Anterior cingulate cortex (tissue), 58 donors: ENCODE results near the gene BRAT1.

Experiments used
- DNase-seq, 58 donors: peaks; one replicate each; lab custom pipeline; 2025; lab: John Stamatoyannopoulos, UW

The BRAT1 gene

DNA sequence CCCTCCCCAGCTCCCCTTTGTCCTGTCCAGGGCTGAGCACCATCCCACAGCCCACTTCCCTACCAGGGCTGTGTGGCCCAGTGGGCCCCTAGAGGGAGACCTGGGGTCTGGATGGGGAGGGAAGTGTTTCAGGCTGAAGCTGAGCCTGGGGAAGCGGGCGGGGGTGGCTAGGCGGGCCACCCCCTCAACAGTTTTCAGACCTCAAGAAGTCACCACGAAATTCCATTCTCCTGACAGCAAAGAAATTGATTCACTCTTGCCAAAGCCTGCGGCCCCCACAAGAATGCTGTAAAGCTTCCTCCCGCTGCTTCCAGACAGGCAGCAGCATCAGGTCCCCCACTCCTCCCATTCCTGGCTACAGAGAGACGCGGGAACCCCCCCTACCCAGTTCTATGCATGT, 38.3 kb downstream of the BRAT1 start:
- DNase-seq, result no peak

DNA sequence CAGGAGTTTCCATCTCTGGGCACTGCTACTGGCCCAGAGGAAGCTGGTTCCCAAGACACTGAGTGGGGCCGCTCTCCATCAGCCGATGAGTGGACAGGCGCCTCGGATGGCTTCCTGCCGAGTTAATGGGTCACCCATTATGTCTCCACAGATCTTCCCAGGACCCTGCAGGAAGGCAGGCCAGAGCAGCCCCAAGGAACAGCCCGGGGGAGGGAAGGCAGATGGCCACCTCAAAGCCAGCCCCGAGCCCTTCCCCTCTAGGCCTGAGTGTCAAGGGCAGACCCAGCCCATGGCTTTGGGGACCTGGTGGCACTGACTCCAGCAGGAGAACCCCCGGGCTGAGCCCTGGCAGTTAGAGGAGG, 39.1 kb downstream of the BRAT1 start:
- DNase-seq, result no peak

DNA sequence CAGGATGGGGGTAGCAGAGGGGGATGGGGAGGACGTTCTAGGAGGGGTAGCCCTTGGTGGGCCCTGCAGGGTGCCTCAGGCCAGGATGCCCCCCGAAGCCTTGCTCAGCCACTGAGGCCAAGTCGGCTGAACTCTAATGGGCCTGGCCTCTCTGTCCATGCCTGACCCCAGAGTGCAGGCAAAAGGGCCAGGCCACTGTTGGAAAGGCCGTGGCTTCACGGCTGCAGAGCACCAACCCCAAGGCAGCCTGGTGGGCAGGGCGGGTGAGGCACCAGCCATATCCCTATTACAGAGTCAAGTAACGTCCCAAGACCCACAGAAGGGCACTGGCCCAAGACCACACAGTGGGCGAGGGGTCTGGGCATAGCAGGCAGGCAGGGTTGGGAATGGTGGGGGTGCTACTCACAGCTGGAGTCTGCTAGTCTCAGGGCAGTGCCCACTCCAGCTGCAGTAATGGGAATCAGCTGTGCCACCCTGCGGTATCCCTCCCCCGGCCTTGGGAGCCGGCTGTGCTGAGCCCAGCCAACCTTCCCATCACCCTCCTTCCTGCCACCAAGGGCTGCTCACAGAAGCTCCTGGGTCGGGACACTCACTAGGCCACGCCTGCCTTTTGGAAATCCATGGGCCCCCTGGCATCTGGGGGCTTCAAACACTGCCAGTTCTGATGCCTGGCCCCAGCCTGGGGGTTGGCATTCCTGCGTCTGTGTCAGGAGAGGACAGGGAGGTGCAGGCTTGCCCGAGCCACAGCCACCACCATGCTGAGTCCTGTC, 39.7 kb downstream of the BRAT1 start:
- no peak for DNase-seq

DNA sequence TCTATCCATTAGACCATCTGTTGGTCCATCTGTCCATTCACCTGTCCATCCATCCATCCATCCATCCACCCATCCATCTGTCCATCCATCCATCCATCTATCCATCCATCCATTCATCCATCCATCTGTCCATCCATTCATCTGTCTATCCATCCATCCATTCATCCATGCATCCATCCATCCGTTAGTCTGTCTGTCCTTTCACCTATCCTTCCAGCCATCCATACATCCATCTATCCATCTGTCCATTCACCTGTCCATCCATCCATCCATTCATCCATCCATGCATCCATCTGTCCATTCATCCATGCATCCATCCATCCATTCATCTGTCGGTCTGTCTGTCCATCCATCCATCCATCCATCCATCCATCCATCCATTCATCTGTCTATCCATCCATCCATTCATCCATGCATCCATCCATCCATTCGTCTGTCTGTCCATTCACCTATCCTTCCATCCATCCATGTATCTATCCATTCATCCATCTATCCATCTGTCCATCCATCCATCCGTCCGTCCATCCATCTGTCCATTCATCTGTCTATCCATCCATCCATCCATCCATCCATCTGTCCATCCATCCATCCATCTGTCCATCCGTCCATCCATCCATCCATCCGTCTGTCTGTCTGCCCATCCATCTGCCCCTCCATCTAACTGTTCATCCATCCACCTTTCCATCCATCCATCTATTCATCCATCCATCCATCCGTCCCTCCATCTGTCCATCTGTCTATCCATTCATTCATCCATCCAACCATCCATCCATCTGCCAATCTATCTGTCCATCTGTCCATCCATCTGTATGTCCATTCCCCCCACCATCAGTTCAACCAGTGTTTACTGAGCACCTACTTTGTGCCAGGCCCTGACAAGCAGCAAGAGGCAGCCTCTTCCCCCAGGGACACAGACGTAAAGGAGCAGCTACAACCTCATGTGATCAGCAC, 40.6 kb downstream of the BRAT1 start:
- no peak for DNase-seq

DNA sequence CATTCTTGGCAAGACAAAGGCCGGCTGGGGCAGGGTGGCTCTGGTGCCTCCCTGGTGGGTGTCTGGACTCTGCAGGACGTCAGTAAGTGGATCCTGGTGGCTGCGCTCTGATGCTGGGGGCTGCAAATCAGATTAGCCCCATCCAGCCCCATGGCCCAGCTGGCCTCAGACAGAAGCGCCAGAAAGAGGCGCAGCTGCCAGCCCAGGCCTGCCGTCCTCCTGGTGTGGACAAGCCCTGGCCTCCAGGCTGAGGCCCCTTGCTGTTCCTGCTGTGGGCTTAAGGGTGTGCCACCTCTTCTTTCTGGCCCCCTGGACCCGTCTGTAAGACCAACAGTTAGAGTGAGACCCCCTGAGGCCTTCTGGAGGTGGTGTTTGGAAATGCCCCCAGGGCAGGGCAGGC, 41.6 kb downstream of the BRAT1 start:
- DNase-seq, result no peak

DNA sequence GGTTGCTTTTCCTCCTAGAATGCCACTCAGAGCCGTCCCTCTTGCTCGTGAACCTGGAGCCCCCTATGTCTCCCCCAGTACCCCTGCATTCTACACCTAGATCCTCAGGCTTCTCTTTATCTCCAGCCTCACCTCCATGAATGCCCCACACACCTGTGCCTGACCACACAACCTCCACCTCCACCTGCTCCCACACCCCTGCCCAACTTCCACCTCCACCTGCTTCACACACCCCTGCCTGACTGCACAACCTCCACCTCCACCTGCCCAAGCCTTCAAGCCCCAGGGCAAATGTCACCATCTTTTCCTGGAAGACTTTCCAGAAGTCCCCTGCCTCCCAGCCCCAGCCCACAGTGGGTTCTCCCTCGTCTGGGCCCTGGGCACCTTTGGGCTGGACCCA, 42.6 kb downstream of the BRAT1 start:
- no peak for DNase-seq

DNA sequence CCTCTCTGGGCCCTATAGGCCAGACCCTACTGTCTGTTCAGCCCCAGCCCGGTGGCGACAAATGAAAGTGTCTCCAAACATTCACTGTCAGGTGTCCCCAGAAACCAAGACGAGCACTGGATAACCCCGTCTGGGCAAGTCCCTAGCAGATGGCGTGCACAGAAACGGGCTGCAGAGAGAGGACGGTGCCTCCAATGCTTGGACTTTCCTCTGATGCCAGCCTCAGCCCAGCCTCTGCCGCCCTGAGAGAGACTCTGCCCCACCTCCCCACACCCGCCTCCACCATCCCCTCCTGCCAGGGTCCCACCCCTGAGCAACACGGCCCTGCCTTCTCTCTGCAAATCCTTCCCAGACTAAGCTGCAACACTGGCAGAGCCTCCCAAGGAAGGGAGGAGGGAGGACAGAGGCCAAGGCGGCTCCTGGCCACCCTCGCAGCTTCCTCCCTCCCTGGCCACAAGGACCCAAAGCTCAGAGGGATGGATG, 43.1 kb downstream of the BRAT1 start:
- peak in 6 of 58 donors; percentile 15 to 41 (median 34) for DNase-seq

DNA sequence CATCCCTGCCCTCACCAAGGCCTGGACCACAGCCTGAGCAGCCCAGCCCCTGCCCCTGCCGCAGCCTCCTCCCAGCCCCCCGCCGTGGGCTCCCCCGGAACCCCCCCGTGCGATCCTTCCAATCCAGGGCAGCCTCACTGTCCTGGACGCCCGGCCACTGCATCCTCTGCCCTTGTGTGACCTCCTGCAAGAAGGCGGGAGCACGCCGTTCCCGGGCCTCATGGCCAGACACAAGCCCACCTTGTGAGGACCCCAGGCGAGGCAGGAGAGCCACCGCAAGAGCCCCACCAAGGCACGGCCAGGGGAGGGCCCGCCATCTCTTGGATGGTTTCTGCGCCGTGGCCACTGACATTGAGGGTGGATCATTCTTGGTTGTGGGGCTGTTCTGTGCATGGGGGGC, 43.6 kb downstream of the BRAT1 start:
- no peak for DNase-seq

DNA sequence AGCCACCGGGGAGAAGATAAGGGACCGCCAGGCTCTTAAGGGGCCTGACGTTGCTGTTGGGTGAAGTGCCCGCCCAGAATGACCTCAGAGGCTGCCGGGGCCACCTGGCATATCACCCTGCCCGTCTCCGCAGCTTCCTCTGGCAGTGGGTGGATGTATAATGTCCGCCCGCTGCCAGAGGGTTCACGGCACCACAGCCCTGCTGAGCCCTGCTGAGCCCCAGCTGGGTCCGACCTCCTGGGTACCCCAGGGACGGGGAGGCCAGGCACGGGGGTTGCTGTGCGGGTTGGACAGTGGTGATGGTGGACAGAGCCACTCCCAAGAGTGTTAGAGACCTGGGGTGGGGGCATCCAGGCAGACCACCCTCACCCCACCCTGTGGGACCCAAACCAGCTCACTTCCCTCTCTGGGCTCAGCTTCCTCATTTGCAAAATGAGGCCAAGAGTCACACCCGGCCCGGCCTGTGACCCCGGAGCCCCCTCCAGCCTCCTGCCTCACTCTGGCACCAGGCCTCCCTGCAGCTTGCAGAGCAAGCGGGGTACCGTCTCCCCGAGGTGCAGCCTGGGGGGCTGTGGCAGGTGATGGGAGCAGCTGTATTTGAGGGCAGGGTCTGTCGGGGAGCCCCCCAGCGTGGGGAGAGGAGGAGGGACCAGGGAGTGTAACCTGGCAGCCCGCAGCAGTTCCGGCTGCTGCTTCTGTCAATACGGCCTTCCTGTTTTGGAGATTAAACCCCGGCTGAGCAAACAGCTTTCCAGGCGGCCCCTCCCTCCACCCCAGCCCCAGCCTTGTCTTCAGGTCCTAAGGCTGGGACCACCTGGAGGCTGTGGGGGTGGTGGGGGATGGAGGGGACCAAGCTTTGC, 44.2 kb downstream of the BRAT1 start:
- DNase-seq, result no peak

DNA sequence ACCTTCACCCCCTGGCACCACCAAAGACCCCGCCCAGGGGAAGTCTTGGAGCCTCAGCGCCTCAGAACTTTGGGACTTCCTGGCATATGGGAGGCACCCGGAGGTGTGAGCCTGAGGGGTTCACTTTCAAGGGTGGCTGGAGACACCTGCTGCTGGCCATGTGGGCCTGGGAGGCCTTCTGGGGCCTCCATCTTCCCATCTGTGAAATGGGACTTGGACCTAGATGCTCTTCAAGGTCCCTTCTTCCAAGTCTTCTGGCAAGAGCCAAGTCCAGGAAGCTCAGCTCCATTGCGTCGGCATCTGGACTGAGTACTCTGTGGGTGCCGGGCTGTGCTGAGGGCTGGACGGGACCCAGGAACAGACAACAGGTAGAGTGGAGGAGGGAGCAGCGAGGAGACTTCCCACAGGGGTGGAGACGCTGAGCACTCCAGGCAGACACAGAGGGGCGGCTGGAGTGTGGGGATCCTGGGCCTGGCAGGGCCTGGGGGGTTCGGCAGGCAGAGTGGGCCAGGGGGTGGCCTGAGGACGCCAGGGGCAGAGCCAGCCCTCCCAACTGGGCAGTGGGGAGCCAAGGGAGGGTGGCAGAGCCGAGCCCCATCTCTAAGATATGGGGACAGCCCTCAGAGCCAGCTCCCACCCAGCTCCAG, 45.1 kb downstream of the BRAT1 start:
- DNase-seq, result no peak

DNA sequence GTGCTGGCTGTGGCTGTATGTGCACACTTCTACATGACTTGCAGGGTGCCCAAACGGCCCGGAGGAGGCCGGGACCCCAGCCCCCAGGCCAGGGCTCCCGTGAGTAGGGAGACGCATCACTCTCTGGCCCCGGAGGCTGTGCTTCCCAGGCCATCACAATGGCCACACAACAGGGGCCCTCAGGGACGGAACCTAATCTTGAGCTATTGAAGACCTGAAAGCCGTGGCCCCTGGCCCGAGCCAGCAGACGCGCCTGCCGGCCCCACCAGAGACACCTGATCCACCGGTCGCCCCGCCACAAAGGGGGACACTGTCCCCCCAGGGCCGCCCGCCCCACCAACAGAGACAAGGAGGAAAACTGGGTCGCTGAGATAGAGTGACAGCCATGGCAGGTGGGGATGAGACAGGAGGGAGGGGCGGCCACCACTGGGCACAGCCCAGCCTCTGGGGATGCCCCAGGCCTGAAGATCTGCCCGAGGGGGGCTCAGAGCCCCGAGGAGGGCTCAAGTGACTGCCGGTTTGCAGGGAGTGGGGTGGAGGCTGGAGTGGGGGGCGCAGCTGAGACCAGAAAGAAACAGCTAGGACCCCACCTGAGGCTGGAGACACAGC, 45.9 kb downstream of the BRAT1 start:
- DNase-seq, result no peak

DNA sequence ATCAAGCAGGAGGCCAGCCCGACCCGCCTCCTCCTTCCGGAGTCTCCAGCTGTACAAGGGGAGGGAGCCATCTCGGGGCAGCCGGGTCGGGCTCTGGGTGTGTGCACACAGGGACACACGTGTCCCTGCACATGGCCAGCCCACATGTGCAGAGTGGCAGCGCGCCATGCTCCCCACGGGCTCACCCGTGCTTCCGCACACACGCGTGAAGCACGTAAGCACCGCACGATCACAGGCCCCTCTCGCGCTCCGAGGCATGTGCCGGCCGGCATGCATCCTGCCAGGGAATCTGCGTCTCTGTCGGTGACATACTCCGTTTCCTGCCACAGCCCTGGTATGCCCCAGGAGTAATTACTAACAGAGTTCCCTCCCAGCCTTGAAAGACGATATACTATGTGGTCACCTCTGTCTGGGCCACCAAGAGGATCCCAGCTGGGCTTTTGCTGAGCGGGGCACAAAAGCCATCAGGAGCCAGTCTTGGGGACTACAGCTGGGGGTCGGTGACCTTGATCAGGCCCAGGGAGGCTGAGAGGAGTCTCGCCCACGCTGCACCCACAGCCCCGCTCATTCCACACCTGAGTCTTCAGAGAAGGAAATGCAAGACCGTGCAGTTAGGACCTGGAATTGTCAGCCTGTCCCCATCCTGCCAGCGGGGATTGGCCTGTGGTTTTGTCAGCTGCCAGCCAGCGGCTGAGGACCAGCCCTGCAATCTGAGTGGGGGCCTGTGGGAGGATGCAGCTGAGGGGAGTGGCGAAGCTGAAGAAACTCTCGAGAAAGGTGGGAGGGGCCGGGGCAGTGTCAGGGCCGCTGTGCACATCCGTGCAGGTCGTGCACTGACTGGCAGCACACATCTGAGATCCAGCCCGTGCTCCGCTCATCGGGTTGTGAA, 46.8 kb downstream of the BRAT1 start:
- no peak for DNase-seq

DNA sequence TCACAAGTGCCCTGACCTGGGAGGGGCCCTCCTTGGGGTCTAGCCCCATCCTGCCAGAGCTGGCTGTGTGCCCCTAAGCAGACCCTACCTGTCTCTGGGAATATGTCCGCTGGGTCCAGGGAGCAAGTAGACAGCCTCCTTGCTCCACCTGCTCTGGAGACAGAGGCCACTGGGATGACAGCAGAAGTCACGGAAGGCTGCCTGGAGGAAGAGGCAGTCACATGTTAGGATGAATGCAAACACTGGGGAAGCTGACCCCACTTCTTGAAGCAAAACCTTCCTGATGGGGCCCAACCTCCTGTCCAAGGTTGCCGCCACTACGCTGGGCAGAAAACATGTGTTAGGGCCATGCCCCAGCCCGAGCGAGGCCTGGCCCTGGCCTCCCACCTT, 47.4 kb downstream of the BRAT1 start:
- no peak for DNase-seq

DNA sequence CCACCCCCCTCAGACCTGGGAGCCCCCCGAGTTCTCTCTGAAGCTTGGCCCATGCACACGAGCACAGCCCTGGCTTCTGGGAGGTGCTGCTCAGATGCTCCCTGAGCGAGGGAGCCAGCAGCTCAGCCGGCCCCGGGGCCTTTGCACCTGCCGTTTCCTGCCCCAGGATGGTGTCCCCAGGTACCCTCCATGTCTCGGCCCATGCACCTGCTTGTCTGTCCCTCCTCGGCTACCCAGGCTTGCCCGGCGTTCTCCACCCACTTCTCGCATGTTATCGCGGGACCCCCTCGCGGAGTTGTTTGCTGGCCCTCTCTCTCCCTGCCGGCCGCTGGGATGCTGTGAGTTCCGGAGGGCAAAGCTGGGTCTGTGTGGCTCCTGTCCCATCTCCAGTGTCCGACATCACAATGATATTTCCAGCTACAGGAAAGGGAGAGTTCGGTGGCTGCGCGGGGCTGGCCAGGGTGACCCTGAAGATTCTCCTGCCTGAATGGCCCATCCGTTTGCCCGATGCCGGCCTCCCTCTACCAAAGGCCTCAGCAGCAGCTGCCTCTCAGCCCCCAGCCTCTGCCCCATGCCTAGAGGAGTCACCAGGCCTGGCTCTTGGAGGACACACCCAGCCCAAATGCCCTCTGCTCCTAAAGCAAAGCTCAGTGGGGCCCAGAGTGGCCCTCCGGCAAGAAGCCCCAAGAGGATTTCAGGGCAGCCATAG, 48.0 kb downstream of the BRAT1 start:
- DNase-seq, result no peak

DNA sequence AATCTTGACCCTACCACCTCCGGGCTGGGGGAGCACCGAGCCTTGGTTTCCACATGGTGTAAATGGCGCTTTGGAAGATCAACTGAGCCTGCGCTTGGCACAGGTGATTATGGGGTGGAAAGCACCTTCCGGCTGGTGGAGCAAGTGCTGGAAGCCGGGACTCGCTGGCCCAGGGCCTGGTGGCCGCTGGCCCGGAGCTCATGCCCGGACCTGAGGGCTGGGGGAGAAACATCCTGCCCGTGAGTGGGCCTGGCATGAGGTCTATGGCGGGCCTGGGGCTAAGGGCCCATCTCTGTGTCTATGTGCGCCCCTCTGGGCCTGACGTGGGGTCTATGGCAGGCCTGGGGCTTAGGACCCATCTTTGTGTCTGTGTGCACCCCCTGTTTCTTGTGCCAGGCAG, 49.9 kb downstream of the BRAT1 start:
- peak in 2 of 58 donors; percentile 23 to 24 for DNase-seq

DNA sequence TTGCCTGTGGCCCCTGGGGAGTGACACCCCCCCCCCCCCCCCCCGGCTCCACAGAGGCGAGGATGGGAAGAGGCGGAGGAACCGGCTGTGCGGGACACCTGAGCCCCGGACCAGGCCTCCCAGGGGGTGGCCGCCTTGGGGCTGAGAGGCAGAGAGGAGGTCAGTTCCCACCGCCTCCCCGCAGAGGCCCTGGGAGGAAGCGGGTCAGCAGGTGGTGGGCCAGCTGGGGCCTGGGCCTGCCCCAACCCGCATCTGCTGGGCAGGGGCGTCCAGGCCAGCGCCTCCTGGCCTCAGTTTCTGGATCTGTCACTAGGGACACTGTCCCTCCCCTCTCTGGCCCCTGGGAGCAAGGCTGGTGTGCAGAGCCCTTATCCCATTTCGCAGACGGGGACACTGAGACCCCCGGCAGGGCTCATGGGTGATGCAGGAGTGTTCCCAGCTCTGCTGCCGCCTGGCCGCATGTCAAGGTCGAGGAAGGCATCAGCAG, 50.4 kb downstream of the BRAT1 start:
- no peak for DNase-seq

DNA sequence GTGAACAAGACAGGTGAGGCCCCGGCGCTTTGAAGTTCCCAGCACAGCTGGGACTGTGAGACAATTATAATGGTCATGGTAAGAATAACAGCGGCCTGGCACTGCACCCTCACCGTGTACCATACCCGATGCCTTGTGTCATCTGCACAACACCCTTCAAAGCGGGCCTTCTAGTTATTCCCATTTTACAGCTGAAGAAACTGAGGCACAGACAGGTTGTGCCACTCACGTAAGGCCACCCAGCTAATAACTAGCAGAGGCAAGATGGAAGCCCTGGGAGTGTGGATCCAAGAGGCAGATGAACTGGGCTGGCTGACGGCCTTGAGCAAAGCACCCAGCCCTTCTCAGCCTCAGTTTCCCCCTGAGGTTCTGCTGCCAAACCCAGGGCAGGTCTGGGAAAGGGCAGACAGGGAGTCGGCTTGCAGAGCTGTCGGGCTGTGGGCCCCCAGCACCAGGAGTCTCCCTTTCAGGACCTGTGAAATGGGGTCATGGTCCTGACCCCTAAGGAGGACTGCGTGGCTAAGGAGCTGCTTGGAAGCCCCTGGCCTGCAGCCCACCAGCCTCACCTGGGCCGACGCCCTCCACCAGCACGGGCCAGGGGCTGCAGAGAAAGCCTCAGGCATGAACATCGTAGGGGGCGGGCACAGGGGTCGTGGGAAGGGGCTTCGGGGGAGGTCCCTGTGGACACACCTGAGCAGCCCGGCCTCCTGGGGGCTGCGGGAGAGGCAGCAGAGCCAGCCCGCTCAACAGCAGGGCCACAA, 51.0 kb downstream of the BRAT1 start:
- DNase-seq, result no peak
